ENCODE measurements around the gene CYTH2.
"Not testable (repeated sequence)": the region's sequence is repeated elsewhere in the genome, so short reads cannot be mapped to it uniquely, and the experiment has no call there.

CYTH2 gene

GRCh38 chr19:48480183-48480557, 11.0 kb downstream of the CYTH2 start:
- no peaks in the 10 kb centered on the region for H3K27me3 Mint-ChIP-seq
- H3K27ac Mint-ChIP-seq: peak overlapping the region; percentile 80
- H3K36me3 Mint-ChIP-seq: peaks cover 1% of the 10 kb centered on the region
- peak overlapping the region; percentile 89 for H3K4me3 Mint-ChIP-seq
- H3K9me3 Mint-ChIP-seq: no peaks in the 10 kb centered on the region
- peaks cover 26% of the 10 kb centered on the region for H3K4me1 Mint-ChIP-seq

DNA sequence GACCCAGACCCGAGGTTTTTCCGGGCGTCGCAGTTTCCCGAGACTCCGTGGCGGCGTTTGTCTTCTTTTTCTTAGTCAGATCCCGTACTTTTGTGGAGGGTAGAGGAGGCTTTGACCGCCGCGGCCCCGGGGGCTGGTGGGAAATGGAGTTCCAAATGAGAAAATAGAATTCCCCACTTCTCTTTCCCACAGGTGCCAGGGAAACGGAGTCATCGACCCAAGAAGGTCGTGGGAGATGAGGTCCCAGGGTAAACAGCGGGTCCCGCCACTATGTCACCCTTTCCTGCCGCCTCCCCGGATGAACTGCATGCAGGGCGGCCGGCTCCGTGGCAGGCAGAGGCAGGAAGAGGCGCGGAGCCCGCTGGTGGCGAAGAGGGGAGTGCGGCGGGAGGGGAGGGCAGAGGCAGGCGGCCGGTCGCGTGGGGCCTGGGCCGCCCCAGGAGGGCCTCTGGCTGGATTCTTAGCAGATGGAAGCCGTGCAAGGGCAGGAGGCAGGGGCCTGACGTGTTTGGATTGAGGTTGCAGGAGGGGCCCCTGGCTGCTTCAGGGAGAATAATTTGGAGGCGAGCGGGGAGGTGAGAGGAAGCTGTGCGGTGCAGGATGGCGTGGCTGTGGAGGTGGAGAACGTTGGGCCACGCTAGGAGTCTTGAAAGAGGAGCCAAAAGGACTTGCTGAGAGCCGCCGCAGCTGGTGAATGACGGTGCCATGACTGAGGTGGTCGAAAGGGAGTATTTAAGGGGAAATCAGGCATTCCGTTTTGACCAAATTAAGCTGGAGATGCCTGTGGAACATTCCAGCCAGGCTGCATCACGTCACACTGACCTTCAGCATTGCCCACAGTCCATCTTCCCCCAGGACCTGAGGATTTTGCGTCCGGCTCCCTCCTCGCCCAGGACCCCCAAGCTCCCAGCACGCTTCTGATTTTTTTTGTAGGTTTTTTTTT, 11.7 kb downstream of the CYTH2 start:
- Mint-ChIP-seq H3K27me3 (no peaks in the 10 kb centered on the region), H3K27ac (peak overlapping the region; percentile 84), H3K4me3 (peak overlapping the region; percentile 89), H3K4me1 (peaks cover 26% of the 10 kb centered on the region), H3K9me3 (no peaks in the 10 kb centered on the region), H3K36me3 (no peaks in the 10 kb centered on the region)

GRCh38 chr19:48481846-48482639, 12.9 kb downstream of the CYTH2 start:
- Mint-ChIP-seq H3K27ac (no peak overlapping the region), H3K36me3 (no peaks in the 10 kb centered on the region), H3K27me3 (no peaks in the 10 kb centered on the region), H3K4me1 (peaks cover 26% of the 10 kb centered on the region), H3K4me3 (peak overlapping the region; percentile 39), H3K9me3 (no peaks in the 10 kb centered on the region)

DNA sequence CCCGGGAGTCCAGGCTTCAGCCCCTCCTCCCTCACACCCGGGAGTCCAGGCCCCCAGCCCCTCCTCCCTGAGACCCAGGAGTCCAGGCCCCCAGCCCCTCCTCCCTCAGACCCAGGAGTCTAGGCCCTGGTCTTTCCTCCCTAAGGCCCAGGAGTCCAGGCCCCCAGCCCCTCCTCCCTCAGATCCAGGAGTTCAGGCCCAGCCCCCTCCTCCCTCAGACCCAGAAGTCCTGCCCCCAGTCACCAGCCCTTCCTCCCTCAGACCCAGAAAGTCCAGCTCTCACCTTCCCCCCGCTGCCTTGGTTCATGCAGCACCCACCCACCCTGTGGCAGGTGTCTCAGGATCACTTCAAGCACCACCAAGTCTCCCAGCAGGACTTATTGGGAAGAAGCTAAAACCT, 14.1 kb downstream of the CYTH2 start:
- Mint-ChIP-seq H3K27me3 (no peaks in the 10 kb centered on the region), H3K4me3 (no peak overlapping the region), H3K4me1 (peaks cover 26% of the 10 kb centered on the region), H3K9me3 (no peaks in the 10 kb centered on the region), H3K27ac (no peak overlapping the region), H3K36me3 (no peaks in the 10 kb centered on the region)

DNA sequence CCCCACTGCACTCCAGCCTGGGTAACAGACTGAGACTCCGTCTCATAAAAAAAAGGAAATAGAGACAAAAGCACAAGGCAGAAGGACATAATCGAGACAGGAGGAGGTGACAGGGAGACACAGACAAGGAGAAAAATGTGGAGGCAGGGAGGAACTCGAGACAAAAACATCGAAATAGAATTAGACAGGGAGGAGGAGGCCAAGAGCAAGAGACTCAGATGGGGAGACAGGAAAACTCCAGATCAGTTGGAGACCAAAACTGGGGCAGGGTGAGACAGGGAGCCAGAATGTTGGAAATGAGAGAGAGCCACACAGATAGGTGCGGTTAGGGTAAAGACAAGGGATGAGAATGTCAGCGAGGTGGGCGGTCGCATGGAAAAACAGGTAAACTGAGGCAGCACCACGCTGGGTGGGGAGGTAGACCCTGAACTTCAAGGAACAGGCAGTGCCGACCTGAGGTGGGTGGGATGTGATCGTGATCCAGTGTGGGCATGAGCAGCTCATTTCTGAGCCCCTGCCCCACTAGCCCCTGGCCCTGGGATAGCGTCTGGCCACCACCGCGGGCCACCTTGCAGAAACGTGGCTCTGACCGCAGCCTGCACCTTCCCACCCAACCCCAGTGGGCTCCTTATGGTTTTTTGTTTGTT, 15.2 kb downstream of the CYTH2 start:
- Mint-ChIP-seq H3K4me1 (peaks cover 23% of the 10 kb centered on the region), H3K4me3 (no peak overlapping the region), H3K27me3 (no peaks in the 10 kb centered on the region), H3K27ac (peak overlapping the region; percentile 66), H3K36me3 (no peaks in the 10 kb centered on the region), H3K9me3 (no peaks in the 10 kb centered on the region)

DNA sequence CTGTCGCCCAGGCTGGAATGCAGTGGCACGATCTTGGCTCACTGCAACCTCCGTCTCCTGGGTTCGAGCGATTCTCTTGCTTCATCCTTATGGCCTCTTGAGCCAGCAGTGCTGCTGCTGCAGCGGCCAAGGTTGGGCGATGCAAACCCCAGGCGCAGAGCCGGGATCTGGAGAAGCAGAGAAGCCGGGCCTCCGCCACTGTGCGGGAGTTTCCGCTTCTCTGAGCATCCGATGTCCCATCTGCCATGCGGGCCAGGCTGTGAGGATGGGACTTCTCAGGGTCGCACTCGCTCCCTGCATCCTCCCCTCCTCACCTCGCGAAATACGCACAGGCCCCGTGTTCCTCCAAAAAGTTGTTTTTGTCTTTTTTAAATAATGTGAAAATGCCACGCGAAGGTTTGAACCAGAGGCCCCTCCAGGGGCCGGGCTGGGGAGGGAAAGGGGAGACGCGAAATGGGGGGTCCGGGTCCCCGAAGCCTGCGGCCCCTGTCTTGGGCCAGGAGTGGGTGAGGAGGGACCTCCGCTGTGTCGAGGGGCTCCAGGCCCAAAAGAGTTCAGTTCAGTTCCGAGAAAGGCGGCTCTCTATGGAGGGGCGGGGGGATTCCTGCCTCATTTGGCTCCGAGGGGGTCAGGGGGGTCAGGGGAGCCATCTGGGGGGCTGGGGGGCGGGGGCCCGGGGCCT, 15.9 kb downstream of the CYTH2 start:
- peaks cover 25% of the 10 kb centered on the region for H3K4me1 Mint-ChIP-seq
- no peaks in the 10 kb centered on the region for H3K36me3 Mint-ChIP-seq
- no peak overlapping the region for H3K27ac Mint-ChIP-seq
- H3K4me3 Mint-ChIP-seq: no peak overlapping the region
- H3K27me3 Mint-ChIP-seq: no peaks in the 10 kb centered on the region
- no peaks in the 10 kb centered on the region for H3K9me3 Mint-ChIP-seq

DNA sequence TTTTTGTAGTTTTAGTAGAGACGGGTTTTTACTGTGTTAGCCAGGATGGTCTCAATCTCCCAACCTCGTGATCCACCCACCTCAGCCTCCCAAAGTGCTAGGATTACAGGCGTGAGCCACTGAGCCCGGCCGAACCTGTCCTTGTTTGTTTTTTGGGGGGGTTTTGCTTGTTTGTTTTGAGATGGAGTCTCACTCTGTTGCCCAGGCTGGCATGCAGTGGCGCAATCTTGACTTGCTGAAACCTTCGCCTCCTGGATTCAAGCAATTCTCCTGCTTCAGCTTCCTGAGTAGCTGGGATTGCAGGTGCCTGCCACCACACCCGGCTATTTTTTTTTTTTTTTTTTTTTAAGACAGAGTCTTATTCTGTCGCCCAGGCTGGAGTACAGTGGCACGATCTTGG, 17.5 kb downstream of the CYTH2 start:
- H3K27ac Mint-ChIP-seq, H3K27me3 Mint-ChIP-seq, H3K36me3 Mint-ChIP-seq, H3K9me3 Mint-ChIP-seq, H3K4me3 Mint-ChIP-seq: not testable (repeated sequence)
- peaks cover 21% of the 10 kb centered on the region for H3K4me1 Mint-ChIP-seq

GRCh38 chr19:48487544-48487943, 18.4 kb downstream of the CYTH2 start:
- no peaks in the 10 kb centered on the region for H3K36me3 Mint-ChIP-seq

DNA sequence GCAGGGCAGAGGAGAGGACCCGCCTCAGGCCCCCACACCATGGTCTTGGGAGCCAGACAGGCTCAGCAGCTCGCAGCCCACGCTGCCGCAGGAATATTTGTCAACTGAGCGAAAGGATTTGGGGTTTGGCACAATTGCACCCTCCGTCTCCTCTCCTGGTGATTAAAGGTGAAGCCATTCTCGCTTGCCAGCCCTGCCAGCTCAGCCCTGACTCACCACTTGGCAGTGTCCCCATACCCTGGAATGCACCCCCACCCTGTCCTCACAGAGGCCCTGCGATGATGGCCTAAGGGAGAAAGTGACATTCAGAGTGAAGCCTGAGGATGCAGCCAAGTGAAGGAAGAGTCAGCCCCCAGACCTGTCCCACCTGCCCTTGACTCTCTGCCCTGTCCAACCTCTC, 18.8 kb downstream of the CYTH2 start:
- peaks cover 27% of the 10 kb centered on the region for H3K4me1 Mint-ChIP-seq
- no peak overlapping the region for H3K4me3 Mint-ChIP-seq
- H3K9me3 Mint-ChIP-seq: no peaks in the 10 kb centered on the region
- H3K36me3 Mint-ChIP-seq: no peaks in the 10 kb centered on the region
- H3K27ac Mint-ChIP-seq: no peak overlapping the region
- no peaks in the 10 kb centered on the region for H3K27me3 Mint-ChIP-seq

More at GRCh38 chr19:48487544-48487943, 18.4 kb downstream of the CYTH2 start:
- Mint-ChIP-seq H3K4me3 (no peak overlapping the region), H3K9me3 (no peaks in the 10 kb centered on the region), H3K4me1 (peaks cover 23% of the 10 kb centered on the region), H3K27ac (no peak overlapping the region), H3K27me3 (no peaks in the 10 kb centered on the region)

- H3K9me3 Mint-ChIP-seq, H3K27me3 Mint-ChIP-seq, H3K27ac Mint-ChIP-seq, H3K36me3 Mint-ChIP-seq, H3K4me3 Mint-ChIP-seq: not testable (repeated sequence)
- peaks cover 28% of the 10 kb centered on the region for H3K4me1 Mint-ChIP-seq
Measured at GRCh38 chr19:48488478-48488877, 19.3 kb downstream of the CYTH2 start.

GRCh38 chr19:48489608-48490216, 20.5 kb downstream of the CYTH2 start:
- H3K4me3 Mint-ChIP-seq: no peak overlapping the region
- H3K36me3 Mint-ChIP-seq: no peaks in the 10 kb centered on the region
- H3K27me3 Mint-ChIP-seq: no peaks in the 10 kb centered on the region
- peaks cover 33% of the 10 kb centered on the region for H3K4me1 Mint-ChIP-seq
- H3K9me3 Mint-ChIP-seq: no peaks in the 10 kb centered on the region
- no peak overlapping the region for H3K27ac Mint-ChIP-seq

DNA sequence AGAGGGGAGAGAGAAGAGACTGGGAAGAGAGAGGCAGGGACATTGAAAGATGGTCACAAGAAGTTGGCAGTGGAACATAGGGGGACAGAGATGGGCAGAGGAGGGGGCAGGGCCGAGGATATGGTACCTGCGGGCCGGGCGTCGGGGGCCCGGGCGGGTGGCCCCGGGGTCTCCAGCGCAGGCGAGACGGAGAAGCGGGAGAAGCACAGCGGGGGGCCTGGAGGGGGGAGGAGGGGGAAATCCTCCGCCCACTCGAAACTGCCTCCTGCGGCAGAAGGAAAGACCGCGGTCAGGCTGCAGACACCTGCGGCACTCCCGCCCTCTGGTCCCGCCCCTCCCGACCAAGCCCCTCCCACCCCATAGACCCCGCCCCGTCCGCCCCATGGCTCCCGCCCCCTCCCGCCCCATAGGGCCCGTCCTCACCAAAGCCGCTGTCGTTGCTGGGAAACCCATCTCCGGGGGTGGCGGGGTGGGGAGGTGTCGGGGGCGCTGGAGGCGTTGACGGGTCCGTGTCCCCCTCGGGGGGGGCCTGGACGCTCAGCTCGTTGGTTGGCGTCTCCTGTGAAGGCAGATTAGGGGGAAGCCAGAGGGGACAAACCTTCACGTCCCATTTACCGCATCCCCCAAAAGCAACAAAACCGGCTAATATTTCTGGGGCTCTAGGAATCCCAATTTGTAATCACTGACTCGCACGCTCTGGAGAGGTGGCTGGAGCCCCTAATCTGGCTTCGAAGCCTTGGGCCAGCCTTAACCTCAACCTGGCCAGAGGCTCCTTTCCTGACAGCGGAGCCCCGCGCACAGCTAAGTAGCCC, 22.0 kb downstream of the CYTH2 start:
- H3K27ac Mint-ChIP-seq: no peak overlapping the region
- peak overlapping the region; percentile 54 for H3K4me3 Mint-ChIP-seq
- peaks cover 34% of the 10 kb centered on the region for H3K4me1 Mint-ChIP-seq
- no peaks in the 10 kb centered on the region for H3K9me3 Mint-ChIP-seq
- H3K27me3 Mint-ChIP-seq: peaks cover 5% of the 10 kb centered on the region
- H3K36me3 Mint-ChIP-seq: no peaks in the 10 kb centered on the region

- H3K4me3 Mint-ChIP-seq: peak overlapping the region; percentile 72
- no peak overlapping the region for H3K27ac Mint-ChIP-seq
- no peaks in the 10 kb centered on the region for H3K36me3 Mint-ChIP-seq
- H3K4me1 Mint-ChIP-seq: peaks cover 34% of the 10 kb centered on the region
- no peaks in the 10 kb centered on the region for H3K9me3 Mint-ChIP-seq
- H3K27me3 Mint-ChIP-seq: peaks cover 5% of the 10 kb centered on the region
Measured at GRCh38 chr19:48491793-48492123, 22.6 kb downstream of the CYTH2 start.

GRCh38 chr19:48492925-48493717, 24.0 kb downstream of the CYTH2 start:
- H3K27ac Mint-ChIP-seq: peak overlapping the region; percentile 59
- H3K27me3 Mint-ChIP-seq: peaks cover 7% of the 10 kb centered on the region

More at GRCh38 chr19:48492925-48493717, 24.0 kb downstream of the CYTH2 start:
- Mint-ChIP-seq H3K9me3 (no peaks in the 10 kb centered on the region), H3K4me1 (peaks cover 36% of the 10 kb centered on the region), H3K4me3 (peak overlapping the region; percentile 72), H3K36me3 (no peaks in the 10 kb centered on the region)

Data from activated naive CD4-positive, alpha-beta T cell treated with anti-CD3 and anti-CD28 coated beads, Interleukin-2, amount 50 U/mL, for 24 hours (primary cell).